ENCODE measurements around the gene ADAMTSL3.

ADAMTSL3 gene

DNA sequence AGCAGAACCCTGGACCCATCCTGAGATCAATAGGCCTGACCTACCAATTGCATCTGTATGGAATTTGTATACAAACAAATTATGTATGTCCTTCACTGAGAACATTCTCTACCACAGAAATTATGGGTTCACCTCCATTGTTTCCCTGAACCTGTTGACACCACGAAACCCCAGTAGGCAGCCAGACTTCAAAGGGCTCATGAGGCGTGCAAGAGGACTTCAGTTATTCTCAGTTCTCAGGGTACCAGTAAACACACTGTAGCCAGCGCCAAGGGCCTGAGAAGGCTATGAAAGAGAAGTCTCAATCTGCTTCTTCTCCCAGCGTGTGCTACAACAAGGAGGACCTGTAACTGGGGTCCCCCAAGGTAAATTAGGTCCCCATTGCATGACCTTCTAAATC is 326.7 kb downstream of the ADAMTSL3 start:
- no peak for DNase-seq (ENCODE audit: low spot score)

- DNase-seq (ENCODE audit: low spot score) = no peak
These were observed 328.8 kb downstream of the ADAMTSL3 start for GRCh38 chr15:83982748-83983147.

DNA sequence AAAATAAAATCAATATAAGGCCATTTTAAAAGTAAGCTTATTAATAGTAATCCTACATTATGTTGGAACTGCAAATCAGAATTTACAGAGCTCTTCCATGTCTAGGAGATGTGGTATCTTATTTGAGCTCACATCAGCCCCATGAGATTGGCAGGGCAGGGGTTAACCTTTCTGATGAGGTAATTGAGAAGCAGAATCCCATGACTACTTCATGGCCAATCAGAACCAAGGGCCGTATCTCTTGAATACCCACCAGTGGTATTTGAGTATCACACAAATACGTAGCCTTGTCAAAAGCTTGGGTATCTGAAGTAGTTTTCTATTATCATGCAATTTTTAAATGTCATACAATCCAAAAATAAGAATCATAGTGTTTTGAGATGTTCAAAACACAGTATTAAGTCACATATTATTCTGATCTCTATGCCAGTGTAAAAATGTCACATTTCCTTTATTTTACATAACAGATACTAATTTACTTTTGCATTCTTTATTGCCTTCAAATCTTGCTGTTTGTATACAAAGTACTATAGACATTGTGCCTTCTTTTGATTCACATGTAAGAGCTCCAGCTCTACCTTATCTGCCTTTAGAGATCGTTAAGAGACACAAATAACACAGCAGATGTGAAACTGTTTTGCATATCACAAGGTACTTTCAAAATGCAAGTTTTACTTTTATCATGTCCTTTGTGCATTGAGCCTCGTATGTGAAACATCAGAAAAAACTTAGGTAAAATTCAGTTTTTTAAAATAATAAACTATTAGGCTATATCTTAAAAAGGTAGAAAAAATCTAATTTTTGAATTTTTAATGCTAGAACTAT is 329.9 kb downstream of the ADAMTSL3 start:
- no peak for DNase-seq (ENCODE audit: low spot score)

DNA sequence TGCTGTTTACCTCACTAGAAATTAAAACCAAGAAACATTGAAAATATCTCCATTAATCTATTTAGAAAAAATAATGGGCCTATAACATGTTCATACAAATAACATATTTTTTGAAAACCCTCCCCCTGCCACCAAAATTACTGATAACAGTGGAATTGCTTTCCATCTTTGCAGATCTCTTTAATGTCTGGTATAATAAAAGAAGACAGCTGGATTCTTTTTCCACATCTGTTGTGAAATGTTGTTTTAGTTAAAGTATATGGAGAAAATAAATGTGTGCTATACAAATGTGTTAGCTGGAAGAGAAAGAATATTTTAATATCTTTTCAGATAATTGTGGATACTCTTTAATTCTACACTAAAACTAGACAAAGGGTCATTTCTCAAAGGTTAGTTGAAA is 330.7 kb downstream of the ADAMTSL3 start:
- DNase-seq (ENCODE audit: low spot score) = no peak

DNA sequence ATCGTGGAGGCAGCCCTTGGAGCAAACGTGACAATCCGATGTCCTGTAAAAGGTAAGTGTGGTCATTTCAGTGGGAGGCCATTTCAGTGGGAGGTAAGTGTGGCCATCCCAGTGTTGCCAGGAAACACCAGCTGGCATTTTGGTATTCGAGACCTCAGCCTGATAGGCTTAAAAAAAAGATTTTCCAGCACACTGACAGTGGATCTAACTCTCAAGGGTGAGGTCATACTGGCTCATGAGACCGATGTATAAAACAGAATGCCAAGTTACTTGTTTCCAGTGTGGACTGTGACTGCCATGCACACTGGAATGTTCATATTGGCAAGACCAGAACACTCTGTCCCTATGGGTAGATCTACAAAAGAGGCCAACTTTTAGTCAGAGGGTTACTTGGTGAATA is 337.2 kb downstream of the ADAMTSL3 start:
- DNase-seq (ENCODE audit: low spot score) = no peak

GRCh38 chr15:83992324-83993031 is 338.6 kb downstream of the ADAMTSL3 start:
- no peak for DNase-seq (ENCODE audit: low spot score)

- DNase-seq (ENCODE audit: low spot score) = no peak
These were observed 339.7 kb downstream of the ADAMTSL3 start for GRCh38 chr15:83993591-83993990.

DNA sequence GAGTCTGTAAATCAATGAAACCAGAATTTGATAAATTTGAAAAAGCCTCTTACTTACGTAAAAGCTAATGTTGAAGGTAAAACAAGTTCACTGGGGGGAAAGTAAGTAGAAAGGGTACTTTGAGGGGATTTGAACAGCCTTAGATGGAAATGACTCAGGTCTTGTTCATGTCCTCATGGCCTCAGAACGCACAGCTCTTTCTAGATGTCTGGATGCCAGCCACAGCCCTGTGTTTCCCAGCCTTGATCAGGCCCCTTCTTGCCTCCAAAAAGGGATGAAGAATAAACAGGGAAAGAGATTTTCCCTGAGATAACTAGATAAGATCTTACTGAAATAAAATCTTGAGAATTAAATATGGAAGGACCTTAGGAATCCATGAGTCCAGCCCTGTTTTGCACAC is 344.6 kb downstream of the ADAMTSL3 start:
- DNase-seq (ENCODE audit: low spot score) = no peak

DNA sequence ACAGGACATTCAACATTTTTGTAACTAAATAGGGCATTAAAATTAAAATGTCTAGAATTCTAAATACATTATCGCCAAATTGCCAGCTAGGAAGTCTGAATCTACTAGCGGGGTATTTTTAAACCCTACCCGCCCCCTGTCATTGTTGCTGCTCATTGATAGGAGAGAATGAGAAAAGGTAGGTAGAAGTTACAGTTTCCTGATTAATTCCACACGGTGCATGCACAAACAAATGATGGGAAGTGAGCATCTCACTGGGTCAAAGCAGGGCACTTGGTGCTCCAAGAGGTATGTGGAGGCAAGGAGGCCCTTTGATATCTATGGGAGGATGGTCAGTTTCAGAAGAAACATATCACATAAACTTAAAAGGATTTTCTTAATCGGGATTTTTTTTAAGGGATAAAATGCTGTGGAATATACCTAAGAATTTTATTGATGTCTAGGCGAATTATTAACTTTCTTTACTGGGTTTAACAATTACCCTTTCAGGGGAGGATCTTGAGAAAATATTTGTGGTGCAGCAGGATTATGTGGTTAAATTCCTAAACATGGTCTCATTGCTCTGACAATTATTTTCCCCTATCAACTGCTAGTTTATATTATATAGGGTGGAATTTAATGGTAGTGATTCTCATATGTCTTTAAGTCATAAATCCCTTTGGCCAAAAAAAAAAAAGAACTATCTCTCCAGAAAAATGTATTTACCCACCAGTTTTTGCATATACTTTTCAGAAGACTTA is 345.6 kb downstream of the ADAMTSL3 start:
- no peak for DNase-seq (ENCODE audit: low spot score)

GRCh38 chr15:84001037-84001436 is 347.1 kb downstream of the ADAMTSL3 start:
- no peak for DNase-seq (ENCODE audit: low spot score)

DNA sequence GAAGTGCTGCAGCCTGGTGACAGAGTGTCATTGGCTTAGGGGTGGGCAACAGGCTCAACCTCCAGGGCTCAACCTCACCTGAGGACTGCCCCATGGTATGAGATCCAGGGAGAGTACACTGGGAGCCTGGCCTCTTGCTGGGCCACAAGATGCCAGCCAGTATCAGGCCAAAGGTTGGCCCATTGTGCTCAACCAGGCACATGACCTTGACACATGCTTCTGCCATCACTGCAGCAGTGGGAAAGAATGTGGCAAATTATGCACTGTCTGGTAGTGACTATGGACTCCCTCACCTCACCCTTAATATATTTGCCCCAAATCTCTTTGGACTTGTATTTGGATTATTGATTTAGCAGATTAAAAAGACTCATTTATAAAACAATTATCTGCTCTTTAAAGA is 347.7 kb downstream of the ADAMTSL3 start:
- DNase-seq (ENCODE audit: low spot score) = no peak

GRCh38 chr15:84003791-84004503 is 350.0 kb downstream of the ADAMTSL3 start:
- no peak for DNase-seq (ENCODE audit: low spot score)

DNA sequence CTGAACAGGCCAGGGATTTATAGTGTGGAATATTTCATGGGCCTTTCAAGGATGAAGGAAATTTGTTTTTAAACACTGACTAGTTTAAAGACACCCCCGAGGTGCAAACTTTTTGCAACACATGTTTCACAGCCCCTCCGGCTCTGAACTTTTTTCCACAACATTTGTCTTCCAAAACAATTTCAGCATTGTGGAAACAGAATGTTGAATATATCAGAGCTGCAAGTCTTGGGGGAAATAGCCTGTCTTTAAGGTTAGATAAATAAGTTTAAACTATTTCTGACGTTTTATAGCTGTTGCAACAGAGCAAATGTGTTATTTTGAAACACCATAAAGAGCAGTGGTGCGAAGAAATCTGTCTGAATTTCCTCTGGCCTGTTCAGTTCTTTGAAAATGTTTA is 352.5 kb downstream of the ADAMTSL3 start:
- DNase-seq (ENCODE audit: low spot score) = no peak

GRCh38 chr15:84009616-84010015 is 355.7 kb downstream of the ADAMTSL3 start:
- DNase-seq (ENCODE audit: low spot score) = no peak

- DNase-seq (ENCODE audit: low spot score) = no peak
These were observed 356.3 kb downstream of the ADAMTSL3 start for GRCh38 chr15:84010246-84010645.

GRCh38 chr15:84016371-84016770 is 362.4 kb downstream of the ADAMTSL3 start:
- DNase-seq (ENCODE audit: low spot score) = no peak

GRCh38 chr15:84022516-84022915 is 368.6 kb downstream of the ADAMTSL3 start:
- no peak for DNase-seq (ENCODE audit: low spot score)

DNA sequence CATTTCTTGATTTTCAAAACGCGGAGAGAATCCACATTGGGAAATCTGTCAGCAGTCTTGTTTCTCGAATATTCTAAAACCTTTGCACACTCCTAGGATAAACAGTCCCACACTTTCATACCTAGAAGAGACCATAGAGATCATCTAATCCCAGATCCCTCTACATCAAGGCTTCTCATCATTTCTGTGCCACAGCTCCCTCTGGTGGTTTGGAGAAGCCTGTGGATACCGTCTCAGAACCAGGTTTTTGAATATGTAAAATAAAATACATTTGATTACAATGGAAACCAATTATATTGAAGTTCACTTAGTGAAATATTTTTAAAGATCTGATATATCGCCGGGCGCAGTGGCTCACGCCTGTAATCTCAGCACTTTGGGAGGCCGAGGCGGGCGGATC is 369.7 kb downstream of the ADAMTSL3 start:
- no peak for DNase-seq (ENCODE audit: low spot score)

GRCh38 chr15:84033793-84034553 is 380.1 kb downstream of the ADAMTSL3 start:
- DNase-seq (ENCODE audit: low spot score) = no peak

DNA sequence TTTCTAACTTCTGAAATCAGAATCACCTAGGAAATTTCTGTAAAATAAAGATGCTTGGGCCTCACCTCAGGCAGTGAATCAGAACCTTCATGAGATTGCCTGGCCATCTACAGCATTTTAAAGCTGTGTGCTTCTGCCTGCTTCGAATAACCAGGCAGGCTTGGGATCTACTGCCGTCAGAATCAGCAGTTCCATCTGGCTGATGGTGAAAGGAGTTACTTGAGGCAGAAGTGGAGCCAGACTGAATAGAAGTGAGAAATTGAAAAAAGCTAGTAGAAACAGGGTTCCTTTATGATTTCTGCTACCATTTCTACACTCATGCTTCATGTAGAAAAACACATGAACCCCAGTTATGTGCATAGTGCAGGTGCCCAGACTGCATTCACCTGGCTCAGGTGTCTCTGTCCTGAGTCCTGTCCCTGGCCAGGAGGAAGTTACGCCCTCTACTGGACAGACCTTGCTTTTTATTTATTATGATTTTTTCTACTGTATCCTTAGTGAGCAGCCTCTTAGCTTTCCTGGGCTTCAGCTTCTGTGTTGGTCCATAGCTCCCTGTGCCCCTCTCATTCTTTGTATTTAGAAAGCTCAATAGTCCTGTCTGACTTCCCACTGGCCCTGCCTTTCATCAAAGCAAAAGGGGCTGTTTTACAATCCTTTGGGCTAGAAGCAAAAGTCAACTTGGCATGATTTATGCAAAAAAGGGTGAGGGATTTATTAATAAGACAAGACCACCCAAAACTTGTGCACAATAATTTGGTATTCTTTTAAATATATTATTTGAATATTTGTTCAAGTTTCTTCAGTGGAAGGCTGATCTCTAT is 380.9 kb downstream of the ADAMTSL3 start:
- no peak for DNase-seq (ENCODE audit: low spot score)

- peak; percentile 29 for DNase-seq (ENCODE audit: low spot score)
These were observed 381.5 kb downstream of the ADAMTSL3 start for GRCh38 chr15:84035399-84035766.
